K562 (cell line): Measurements from ENCODE around the gene OSBPL1A. TPM values are rescaled to one million over a fixed set of nuclear protein-coding genes. Genes with fewer than 3 reads are reported as not detected.
A peak's percentile ranks its signal among the peaks of the same experiment; 100 is the strongest.

Experiments
- ATAC-seq: fragments of 200-7000 bp; cut with Tn5 transposase; 3 replicates; pipeline ENCODE4 v1.9.1; 2020; ENCODE audit warnings: moderate library complexity
- BruUV-seq: library from RNA; stranded (reverse); fragments of 400-500 nt; replicated peaks from 2 replicates; lab custom pipeline; 2021; lab: Mats Ljungman, UMichigan
- CTCF ChIA-PET: fragments of 300-600 bp; formaldehyde crosslinking; extraction: SDS; loops from one replicate; lab custom pipeline; 2021; ENCODE audit warnings: low intra/inter-chr PET ratio; lab: Yijun Ruan, JAX
- POLR2A ChIA-PET: fragments of 300-600, 350-650 bp; sonication (Branson Sonifier 250); formaldehyde crosslinking; extraction: SDS; loops from one replicate; lab custom pipeline; 2021; ENCODE audit warnings: antibody characterized with exemption, inconsistent platforms; lab: Yijun Ruan, JAX
- DNase-seq, 4 experiments: peaks; one replicate each; pipeline versions ENCODE4 v3.0.0 to v3.0.0-alpha.2; 2011 to 2018; ENCODE audit warnings: low spot score in 3 of 4, mixed read lengths in 3 of 4; ENCODE audit errors: extremely low read depth in 1 of 4
- FAIRE-seq: peaks from 2 replicates; lab custom pipeline; 2011; peaks lifted over from hg19 to GRCh38; lab: Jason Lieb, UNC
- H2AFZ ChIP-seq: 2 replicates; pipeline ENCODE4 v1.6.0; 2011; ENCODE audit warnings: low read depth, low read length, control low read depth, inconsistent platforms
- H3K27ac ChIP-seq: fragments of 200-600 bp; 3 replicates; pipeline ENCODE4 v1.8.0; 2011; ENCODE audit warnings: low read depth, mild to moderate bottlenecking, control low read depth, inconsistent platforms, low read length, moderate library complexity, mixed read lengths; ENCODE audit errors: extremely low read depth
- H3K27me3 ChIP-seq, 2 experiments: fragments of 300-600 bp in 1 of 2; 2 replicates in 1 of 2; 3 replicates in 1 of 2; pipeline versions ENCODE4 v1.6.0 to v1.8.0; 2011; ENCODE audit warnings: inconsistent platforms in 2 of 2, low read length in 2 of 2, mild to moderate bottlenecking in 1 of 2, mixed read lengths in 1 of 2, moderate library complexity in 1 of 2; ENCODE audit not compliant: control insufficient read depth in 2 of 2, insufficient read depth in 2 of 2
- H3K36me3 ChIP-seq: fragments of 300-600 bp; 3 replicates; pipeline ENCODE4 v1.8.0; 2011; ENCODE audit warnings: mild to moderate bottlenecking, low read length, inconsistent platforms; ENCODE audit not compliant: control insufficient read depth, insufficient read depth
- H3K4me1 ChIP-seq, 2 experiments: fragments of 200-600 bp in 1 of 2; replicated peaks in 1 of 2; 2 replicates in 1 of 2; 3 replicates in 1 of 2; pipeline versions ENCODE4 v1.5.1 to v1.8.0; 2011; ENCODE audit warnings: inconsistent platforms in 2 of 2, low read length in 2 of 2, mild to moderate bottlenecking in 1 of 2, mixed read lengths in 1 of 2, moderate library complexity in 1 of 2; ENCODE audit not compliant: control insufficient read depth in 2 of 2, insufficient read depth in 2 of 2
- H3K4me2 ChIP-seq: 2 replicates; pipeline ENCODE4 v1.6.1; 2011; ENCODE audit warnings: low read length, control low read depth, inconsistent platforms, mixed read lengths; ENCODE audit not compliant: insufficient read depth
- H3K4me3 ChIP-seq: fragments of 200-600 bp; sonication (generic), shearing (Covaris generic); 2 replicates; pipeline ENCODE4 v1.5.1; 2016; ENCODE audit warnings: control low read depth, inconsistent platforms
- H3K79me2 ChIP-seq: fragments of 200-600 bp; 3 replicates; pipeline ENCODE4 v1.8.0; 2011; ENCODE audit warnings: low read length, inconsistent platforms; ENCODE audit not compliant: control insufficient read depth, insufficient read depth
- H3K9ac ChIP-seq, 2 experiments: 2 replicates each; pipeline versions ENCODE4 v1.6.0 to v1.6.1; 2011; ENCODE audit warnings: low read depth in 2 of 2, low read length in 2 of 2, control low read depth in 1 of 2, inconsistent platforms in 1 of 2, mild to moderate bottlenecking in 1 of 2, mixed read lengths in 1 of 2; ENCODE audit not compliant: insufficient read depth in 1 of 2
- H3K9me1 ChIP-seq: one replicate; pipeline ENCODE4 v1.6.0; 2011; ENCODE audit warnings: inconsistent platforms, mild to moderate bottlenecking, low read length, moderate library complexity; ENCODE audit not compliant: control insufficient read depth, insufficient read depth
- H3K9me3 ChIP-seq: replicated peaks from 2 replicates; pipeline ENCODE4 v1.5.1; 2011; ENCODE audit warnings: low read depth, low read length, inconsistent platforms; ENCODE audit not compliant: control insufficient read depth, insufficient read depth
- H4K20me1 ChIP-seq: replicated peaks from 2 replicates; pipeline ENCODE4 v1.6.1; 2011; ENCODE audit warnings: low read length, inconsistent platforms, mixed read lengths; ENCODE audit not compliant: control insufficient read depth, insufficient read depth
- BCOR ChIP-seq: fragments of 450-650 bp; IDR thresholded peaks from 2 replicates; pipeline ENCODE4 v1.6.1; 2016
- BRCA1 ChIP-seq, 2 experiments: fragments of 450-650 bp in 1 of 2; sonication (generic) in 1 of 2; formaldehyde crosslinking in 1 of 2; IDR thresholded peaks; 2 replicates each; pipeline versions ENCODE4 v1.5.0 to v1.6.1; 2017 to 2020; ENCODE audit warnings: mild to moderate bottlenecking in 1 of 2, missing genetic modification reagents in 1 of 2
- CHD2 ChIP-seq: IDR thresholded peaks from 2 replicates; pipeline ENCODE4 v1.6.1; 2011; ENCODE audit warnings: low read depth, low read length
- DPF2 ChIP-seq: fragments of 450-650 bp; IDR thresholded peaks from 2 replicates; pipeline ENCODE4 v1.6.1; 2016
- KDM2B ChIP-seq: fragments of 250-450 bp; sonication (Bioruptor Pico); IDR thresholded peaks from 2 replicates; pipeline ENCODE4 v1.8.0; 2021; ENCODE audit warnings: mild to moderate bottlenecking, moderate library complexity
- SNRNP70 ChIP-seq: fragments of 200-400 bp; formaldehyde crosslinking; optimal IDR thresholded peaks from 2 replicates; pipeline ENCODE3; 2017; ENCODE audit warnings: low read depth, low read length
- SPI1 ChIP-seq: IDR thresholded peaks from 2 replicates; pipeline ENCODE4 v1.6.1; 2011; ENCODE audit warnings: low read depth, low read length, control low read depth, borderline replicate concordance
- TAF7 ChIP-seq: fragments of 450-650 bp; IDR thresholded peaks from 2 replicates; pipeline ENCODE4 v1.6.1; 2016; ENCODE audit warnings: missing genetic modification characterization, missing compliant biosample characterization
- TBP ChIP-seq: optimal IDR thresholded peaks from 2 replicates; pipeline ENCODE3; 2011; ENCODE audit warnings: low read depth, low read length, improper control_type of control experiment
- ZNF431 ChIP-seq: sonication (generic); formaldehyde crosslinking; IDR thresholded peaks from 2 replicates; pipeline ENCODE4 v1.8.0; 2022; ENCODE audit warnings: mild to moderate bottlenecking, missing genetic modification reagents
- ZNF586 ChIP-seq: fragments of 450-650 bp; formaldehyde crosslinking; conservative IDR thresholded peaks from 2 replicates; pipeline ENCODE4 v1.4.0; 2020; ENCODE audit warnings: mild to moderate bottlenecking, moderate library complexity
- WGBS: fragments of 100-300 bp; shearing (Covaris generic); methylation state at CpG from one replicate; pipeline ENCODE4 v1.1.6; 2016; ENCODE audit warnings: low coverage, mixed read lengths; ENCODE audit not compliant: insufficient coverage; ENCODE audit errors: missing lambda C conversion rate; 5-methylcytosine and 5-hydroxymethylcytosine counted together
- in situ Hi-C: fragments of 300-500 bp; cut with MboI; formaldehyde crosslinking; loops from 4 replicates; pipeline ENCODE4 v1.15.0; 2018; ENCODE audit warnings: inconsistent platforms, mixed read lengths
- intact Hi-C: fragments of 100-400 bp; cut with micrococcal nuclease; formaldehyde crosslinking; loops from 2 replicates; pipeline ENCODE4 v1.14.2; 2022
- polyA plus RNA-seq, 8 experiments: library from polyadenylated mRNA; depleted of rRNA in 4 of 8; stranded (reverse) in 5 of 8; unstranded in 3 of 8; fragments of >200 nt; fragmentation: Nextera tagmentation in 2 of 8; fragmentation: Illumina TruSeq in 1 of 8; extraction: Ambion mirVana in 2 of 8; extraction: Trizol in 1 of 8; gene quantifications; 2 replicates each; pipeline versions ENCODE4 v1.2.1 to v1.2.3, GENCODE V29; 2011 to 2014; ENCODE audit warnings: inconsistent platforms in 1 of 8, missing spikeins in 1 of 8
- total RNA-seq, 7 experiments: library from RNA; depleted of rRNA in 6 of 7; stranded (reverse); fragments of >200 nt in 6 of 7; fragmentation: Illumina TruSeq in 2 of 7; extraction: Trizol in 2 of 7; gene quantifications; 2 replicates each; pipeline versions ENCODE4 v1.2.1 to v1.2.3, GENCODE V29; 2011 to 2021; ENCODE audit warnings: low replicate concordance in 1 of 7
- TF ChIP-seq, protein P1 (sequence below): sonication (generic); IDR thresholded peaks from 2 replicates; pipeline ENCODE4 v1.6.1; 2016
- TF ChIP-seq, protein P2 (sequence below): fragments of 450-650 bp; formaldehyde crosslinking; IDR thresholded peaks from 2 replicates; pipeline ENCODE4 v1.4.0; 2020; ENCODE audit warnings: mild to moderate bottlenecking, moderate library complexity
- TF ChIP-seq, protein P3 (sequence below): fragments of 450-650 bp; IDR thresholded peaks from 2 replicates; pipeline ENCODE4 v1.6.1; 2017; ENCODE audit warnings: antibody characterized with exemption
- TF ChIP-seq, protein P4 (sequence below): fragments of 150-350 bp; conservative IDR thresholded peaks from 2 replicates; pipeline ENCODE4 v1.6.1; 2014; ENCODE audit warnings: low read length

OSBPL1A gene
- total and polyA plus RNA-seq, 9 of the 15 experiments (the other 6 are each of a cell fraction or from before 2014, with no cell fraction given), result 0.40 to 0.49 TPM; not detected in 7

DNA sequence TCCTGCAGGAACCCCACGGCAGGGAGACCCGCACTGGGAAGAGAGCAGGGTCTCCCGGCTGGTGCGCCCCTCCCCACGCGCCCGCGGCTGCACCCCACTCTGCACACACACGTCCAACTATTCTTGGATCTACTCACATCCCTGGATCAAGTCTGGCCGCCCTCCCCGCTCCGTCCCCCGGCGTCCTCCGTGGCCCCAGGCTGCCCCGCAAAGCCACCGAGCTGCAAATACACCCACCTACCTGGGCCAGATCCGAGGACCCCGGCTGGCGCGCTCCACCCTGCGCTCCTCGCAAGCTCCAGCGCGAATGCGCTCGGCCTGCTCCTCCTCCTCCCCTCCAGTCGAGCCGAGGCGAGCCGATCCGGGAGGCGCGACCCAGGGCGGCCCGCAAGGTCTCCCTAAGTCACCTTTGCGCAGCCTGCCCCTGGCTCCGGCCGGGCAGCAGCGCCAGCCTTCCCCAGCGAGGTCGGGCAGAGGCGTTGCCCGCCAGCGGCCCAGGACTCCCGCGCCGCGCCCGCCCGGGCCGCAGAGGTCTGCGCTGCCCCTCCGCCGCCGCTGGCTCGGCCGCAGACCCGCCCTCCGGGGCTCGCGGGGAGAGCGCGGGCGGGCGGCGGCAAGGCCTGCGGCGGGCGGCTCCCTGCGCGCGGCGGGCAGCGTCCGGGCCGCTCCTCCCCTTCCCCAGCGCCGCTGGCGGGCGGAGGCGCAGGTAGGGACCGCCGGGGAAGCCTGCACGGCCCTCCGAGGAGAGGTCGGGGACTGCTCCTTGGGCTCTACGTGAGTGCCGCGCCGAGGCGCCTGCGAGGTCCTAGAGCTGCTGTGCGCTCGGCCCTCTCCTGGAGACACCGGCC is 126.0 kb downstream of the OSBPL1A start:
- H3K27ac ChIP-seq, result no peak overlapping the region
- H3K9me1 ChIP-seq, result no peaks in the 10 kb centered on the region
- no peaks in the 10 kb centered on the region for H4K20me1 ChIP-seq
- ATAC-seq (peak; percentile 79), DNase-seq (peak in 1 of 4 experiments; percentile 9), FAIRE-seq (no peak)
- H3K9me3 ChIP-seq, result no peaks in the 10 kb centered on the region
- no peak overlapping the region for H2AFZ ChIP-seq
- 4% methylated on average over 54 of the region's 96 CpGs for WGBS
- ChIA-PET CTCF (no interaction called here), POLR2A (no interaction called here)
- H3K36me3 ChIP-seq, result no peaks in the 10 kb centered on the region
- BruUV-seq, result no TSS peak
- no peak overlapping the region for H3K4me3 ChIP-seq
- intact Hi-C loops (no loop called here), in situ Hi-C loops (no loop called here)
- no peaks in the 10 kb centered on the region for H3K79me2 ChIP-seq
- H3K4me2 ChIP-seq, result no peak overlapping the region
- H3K4me1 ChIP-seq, result peaks cover 0 to 7% of the 10 kb centered on the region in 2 experiments; a peak in 1 of 5 replicates
- H3K9ac ChIP-seq, result no peak overlapping the region
- TF ChIP-seq DPF2, result no peak
- no peak for TF ChIP-seq SNRNP70
- TF ChIP-seq, protein P1, sequence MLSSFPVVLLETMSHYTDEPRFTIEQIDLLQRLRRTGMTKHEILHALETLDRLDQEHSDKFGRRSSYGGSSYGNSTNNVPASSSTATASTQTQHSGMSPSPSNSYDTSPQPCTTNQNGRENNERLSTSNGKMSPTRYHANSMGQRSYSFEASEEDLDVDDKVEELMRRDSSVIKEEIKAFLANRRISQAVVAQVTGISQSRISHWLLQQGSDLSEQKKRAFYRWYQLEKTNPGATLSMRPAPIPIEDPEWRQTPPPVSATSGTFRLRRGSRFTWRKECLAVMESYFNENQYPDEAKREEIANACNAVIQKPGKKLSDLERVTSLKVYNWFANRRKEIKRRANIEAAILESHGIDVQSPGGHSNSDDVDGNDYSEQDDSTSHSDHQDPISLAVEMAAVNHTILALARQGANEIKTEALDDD, result no peak
- no peak for TF ChIP-seq SPI1
- no peak for TF ChIP-seq TAF7 (tag)
- no peak for TF ChIP-seq ZNF431 (CRISPR knock-in tag)
- TF ChIP-seq BRCA1 (IDR thresholded peaks at IDR 0.05), result no peak
- no peak for TF ChIP-seq BRCA1 (CRISPR knock-in tag; IDR thresholded peaks at IDR 0.05)
- no peak for TF ChIP-seq CHD2
- TF ChIP-seq, protein P2, sequence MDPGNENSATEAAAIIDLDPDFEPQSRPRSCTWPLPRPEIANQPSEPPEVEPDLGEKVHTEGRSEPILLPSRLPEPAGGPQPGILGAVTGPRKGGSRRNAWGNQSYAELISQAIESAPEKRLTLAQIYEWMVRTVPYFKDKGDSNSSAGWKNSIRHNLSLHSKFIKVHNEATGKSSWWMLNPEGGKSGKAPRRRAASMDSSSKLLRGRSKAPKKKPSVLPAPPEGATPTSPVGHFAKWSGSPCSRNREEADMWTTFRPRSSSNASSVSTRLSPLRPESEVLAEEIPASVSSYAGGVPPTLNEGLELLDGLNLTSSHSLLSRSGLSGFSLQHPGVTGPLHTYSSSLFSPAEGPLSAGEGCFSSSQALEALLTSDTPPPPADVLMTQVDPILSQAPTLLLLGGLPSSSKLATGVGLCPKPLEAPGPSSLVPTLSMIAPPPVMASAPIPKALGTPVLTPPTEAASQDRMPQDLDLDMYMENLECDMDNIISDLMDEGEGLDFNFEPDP (CRISPR knock-in tag), result no peak
- no peak for TF ChIP-seq TBP
- TF ChIP-seq, protein P3, sequence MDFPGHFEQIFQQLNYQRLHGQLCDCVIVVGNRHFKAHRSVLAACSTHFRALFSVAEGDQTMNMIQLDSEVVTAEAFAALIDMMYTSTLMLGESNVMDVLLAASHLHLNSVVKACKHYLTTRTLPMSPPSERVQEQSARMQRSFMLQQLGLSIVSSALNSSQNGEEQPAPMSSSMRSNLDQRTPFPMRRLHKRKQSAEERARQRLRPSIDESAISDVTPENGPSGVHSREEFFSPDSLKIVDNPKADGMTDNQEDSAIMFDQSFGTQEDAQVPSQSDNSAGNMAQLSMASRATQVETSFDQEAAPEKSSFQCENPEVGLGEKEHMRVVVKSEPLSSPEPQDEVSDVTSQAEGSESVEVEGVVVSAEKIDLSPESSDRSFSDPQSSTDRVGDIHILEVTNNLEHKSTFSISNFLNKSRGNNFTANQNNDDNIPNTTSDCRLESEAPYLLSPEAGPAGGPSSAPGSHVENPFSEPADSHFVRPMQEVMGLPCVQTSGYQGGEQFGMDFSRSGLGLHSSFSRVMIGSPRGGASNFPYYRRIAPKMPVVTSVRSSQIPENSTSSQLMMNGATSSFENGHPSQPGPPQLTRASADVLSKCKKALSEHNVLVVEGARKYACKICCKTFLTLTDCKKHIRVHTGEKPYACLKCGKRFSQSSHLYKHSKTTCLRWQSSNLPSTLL, result no peak
- no peak for TF ChIP-seq KDM2B (CRISPR knock-in tag)
- TF ChIP-seq, protein P4, sequence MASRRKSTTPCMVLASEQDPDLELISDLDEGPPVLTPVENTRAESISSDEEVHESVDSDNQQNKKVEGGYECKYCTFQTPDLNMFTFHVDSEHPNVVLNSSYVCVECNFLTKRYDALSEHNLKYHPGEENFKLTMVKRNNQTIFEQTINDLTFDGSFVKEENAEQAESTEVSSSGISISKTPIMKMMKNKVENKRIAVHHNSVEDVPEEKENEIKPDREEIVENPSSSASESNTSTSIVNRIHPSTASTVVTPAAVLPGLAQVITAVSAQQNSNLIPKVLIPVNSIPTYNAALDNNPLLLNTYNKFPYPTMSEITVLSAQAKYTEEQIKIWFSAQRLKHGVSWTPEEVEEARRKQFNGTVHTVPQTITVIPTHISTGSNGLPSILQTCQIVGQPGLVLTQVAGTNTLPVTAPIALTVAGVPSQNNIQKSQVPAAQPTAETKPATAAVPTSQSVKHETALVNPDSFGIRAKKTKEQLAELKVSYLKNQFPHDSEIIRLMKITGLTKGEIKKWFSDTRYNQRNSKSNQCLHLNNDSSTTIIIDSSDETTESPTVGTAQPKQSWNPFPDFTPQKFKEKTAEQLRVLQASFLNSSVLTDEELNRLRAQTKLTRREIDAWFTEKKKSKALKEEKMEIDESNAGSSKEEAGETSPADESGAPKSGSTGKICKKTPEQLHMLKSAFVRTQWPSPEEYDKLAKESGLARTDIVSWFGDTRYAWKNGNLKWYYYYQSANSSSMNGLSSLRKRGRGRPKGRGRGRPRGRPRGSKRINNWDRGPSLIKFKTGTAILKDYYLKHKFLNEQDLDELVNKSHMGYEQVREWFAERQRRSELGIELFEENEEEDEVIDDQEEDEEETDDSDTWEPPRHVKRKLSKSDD, result no peak
- TF ChIP-seq BCOR, result no peak
- TF ChIP-seq ZNF586 (CRISPR knock-in tag), result no peak
- TF ChIP-seq, all 486 proteins: peak for 0
- peaks cover 12 to 20% of the 10 kb centered on the region in 2 experiments; a peak in 4 of 5 replicates for H3K27me3 ChIP-seq
